HG03135 (cell line): ENCODE measurements around the gene UGT2A2.

Experiments
- ATAC-seq: cut with Tn5 transposase; IDR thresholded peaks from one replicate; pipeline ENCODE4 v1.9.1; 2021; ENCODE audit warnings: mild to moderate bottlenecking, moderate library complexity; ENCODE audit not compliant: unreplicated experiment

UGT2A2 gene

GRCh38 chr4:69577245-69577644 lies 62.2 kb downstream of the UGT2A2 start:
- no peak for ATAC-seq

DNA sequence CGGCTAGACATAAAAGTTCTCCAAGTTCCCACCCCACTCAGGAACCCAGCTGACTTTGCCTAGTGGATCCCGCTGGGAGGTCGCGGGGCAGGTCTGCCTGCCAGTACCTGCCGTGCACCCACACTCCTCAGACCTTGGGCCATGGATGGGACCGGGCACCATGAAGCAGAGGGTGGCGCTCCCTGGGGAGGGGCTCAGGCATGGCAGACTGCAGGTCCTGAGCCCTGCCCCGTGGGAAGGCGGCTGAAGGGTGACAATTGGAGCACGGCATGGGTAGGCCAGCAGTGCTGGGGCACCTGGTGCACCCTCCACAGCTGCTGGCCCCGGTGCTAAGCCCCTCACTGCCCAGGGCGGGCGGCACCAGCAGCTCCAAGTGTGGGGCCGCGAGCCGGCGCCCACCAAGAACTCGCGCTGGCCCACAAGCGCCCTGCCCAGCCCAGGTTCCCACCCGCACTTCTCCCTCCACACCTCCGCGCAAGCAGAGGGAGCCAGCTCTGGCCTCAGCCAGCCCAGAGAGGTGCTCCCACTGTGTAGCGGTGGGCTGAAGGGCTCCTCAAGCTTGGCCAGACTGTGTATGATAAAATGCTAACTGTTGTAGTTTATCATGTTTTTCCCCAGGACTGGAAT lies 63.1 kb downstream of the UGT2A2 start:
- ATAC-seq, result no peak

- ATAC-seq, result no peak
Observed at GRCh38 chr4:69568787-69569186, 70.7 kb downstream of the UGT2A2 start.

DNA sequence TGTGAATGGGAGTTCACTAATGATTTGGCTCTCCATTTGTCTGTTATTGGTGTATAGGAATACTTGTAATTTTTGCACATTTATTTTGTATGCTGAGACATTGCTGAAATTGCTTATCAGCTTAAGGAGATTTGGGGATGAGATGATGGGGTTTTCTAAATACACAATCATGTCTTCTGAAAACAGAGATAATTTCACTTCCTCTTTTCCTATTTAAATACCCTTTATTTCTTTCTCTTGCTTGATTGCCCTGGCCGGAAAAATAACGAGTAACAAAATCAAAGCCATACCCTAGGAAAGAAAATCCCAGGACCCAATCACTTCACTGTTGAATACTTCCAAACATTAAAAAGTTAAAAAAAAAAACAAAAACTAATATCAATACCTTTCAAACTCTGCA lies 76.0 kb downstream of the UGT2A2 start:
- no peak for ATAC-seq

GRCh38 chr4:69549651-69550050 lies 89.8 kb downstream of the UGT2A2 start:
- ATAC-seq, result no peak

GRCh38 chr4:69546134-69546765 lies 93.2 kb downstream of the UGT2A2 start:
- ATAC-seq, result no peak
